Fibroblast of lung (primary cell): Measurements from ENCODE around the gene NAGPA. TPM values are rescaled to one million over a fixed set of nuclear protein-coding genes. Genes with fewer than 3 reads are reported as not detected.

Experiments
- DNase-seq, 2 donors: peaks; one replicate each; pipeline versions ENCODE4 v3.0.0 to v3.0.0-alpha.2; 2010; ENCODE audit warnings: low read depth in 2 of 2
- H2AFZ ChIP-seq: 2 replicates; pipeline ENCODE4 v1.5.1; 2012; ENCODE audit warnings: low read length, control low read depth, inconsistent platforms
- H3K27ac ChIP-seq: 2 replicates; pipeline ENCODE4 v1.5.1; 2011; ENCODE audit warnings: low read length, control low read depth; ENCODE audit not compliant: insufficient read depth
- H3K27me3 ChIP-seq: 2 replicates; pipeline ENCODE4 v1.5.1; 2011; ENCODE audit warnings: mild to moderate bottlenecking, low read length; ENCODE audit not compliant: control insufficient read depth, insufficient read depth
- H3K36me3 ChIP-seq: 2 replicates; pipeline ENCODE4 v1.5.1; 2011; ENCODE audit warnings: low read length; ENCODE audit not compliant: control insufficient read depth, insufficient read depth
- H3K4me1 ChIP-seq: 2 replicates; pipeline ENCODE4 v1.5.1; 2011; ENCODE audit warnings: low read length; ENCODE audit not compliant: control insufficient read depth, insufficient read depth; ENCODE audit errors: extremely low read depth
- H3K4me2 ChIP-seq: 2 replicates; pipeline ENCODE4 v1.5.1; 2011; ENCODE audit warnings: low read length, control low read depth; ENCODE audit not compliant: insufficient read depth; ENCODE audit errors: extremely low read depth
- H3K4me3 ChIP-seq, 4 experiments: fragments of 200-600 bp in 1 of 4; sonication (generic) in 1 of 4; replicated peaks in 1 of 4; 2 replicates each; pipeline ENCODE4 v1.5.1; 2011 to 2016; ENCODE audit warnings: low read length in 4 of 4, low read depth in 3 of 4, mild to moderate bottlenecking in 3 of 4, control low read depth in 2 of 4, inconsistent platforms in 1 of 4, mixed read lengths in 1 of 4; ENCODE audit not compliant: insufficient read depth in 1 of 4; ENCODE audit errors: control extremely low read depth in 1 of 4
- H3K79me2 ChIP-seq: 2 replicates; pipeline ENCODE4 v1.5.1; 2012; ENCODE audit warnings: mild to moderate bottlenecking, low read length, inconsistent platforms; ENCODE audit not compliant: control insufficient read depth, insufficient read depth
- H3K9ac ChIP-seq: 2 replicates; pipeline ENCODE4 v1.5.1; 2011; ENCODE audit warnings: mild to moderate bottlenecking, low read length, control low read depth; ENCODE audit not compliant: insufficient read depth
- H3K9me3 ChIP-seq: 2 replicates; pipeline ENCODE4 v1.5.1; 2012; ENCODE audit warnings: low read depth, low read length; ENCODE audit not compliant: control insufficient read depth, insufficient read depth
- H4K20me1 ChIP-seq: 2 replicates; pipeline ENCODE4 v1.5.1; 2011; ENCODE audit warnings: low read length; ENCODE audit not compliant: control insufficient read depth, insufficient read depth; ENCODE audit errors: extremely low read depth
- EZH2 ChIP-seq: IDR thresholded peaks from 2 replicates; pipeline ENCODE4 v1.5.1; 2012; ENCODE audit warnings: low read length, control low read depth, mild to moderate bottlenecking; ENCODE audit errors: missing control alignments
- polyA plus RNA-seq, 2 donors: library from polyadenylated mRNA; depleted of rRNA in 1 of 2; stranded (reverse) in 1 of 2; unstranded in 1 of 2; fragments of >200 nt; gene quantifications; 2 replicates each; pipeline ENCODE4 v1.2.1, GENCODE V29; 2011 to 2012; ENCODE audit warnings: missing spikeins in 1 of 2
- total RNA-seq: library from RNA; depleted of rRNA; stranded (reverse); fragments of >200 nt; gene quantifications from 2 replicates; pipeline ENCODE4 v1.2.1, GENCODE V29; 2014
- TF ChIP-seq, protein P1 (sequence below), 2 donors: IDR thresholded peaks in 1 of 2; conservative IDR thresholded peaks in 1 of 2; 1 replicate in 1 of 2; 2 replicates in 1 of 2; pipeline ENCODE4 v1.5.1; 2011 to 2012; ENCODE audit warnings: low read length in 2 of 2, control low read depth in 1 of 2, inconsistent platforms in 1 of 2, low read depth in 1 of 2, mild to moderate bottlenecking in 1 of 2

Gene NAGPA
- total and polyA plus RNA-seq, 2 donors (not counting 1 experiment from before 2014, with no cell fraction given), result 9.7 to 17.7 TPM

DNA sequence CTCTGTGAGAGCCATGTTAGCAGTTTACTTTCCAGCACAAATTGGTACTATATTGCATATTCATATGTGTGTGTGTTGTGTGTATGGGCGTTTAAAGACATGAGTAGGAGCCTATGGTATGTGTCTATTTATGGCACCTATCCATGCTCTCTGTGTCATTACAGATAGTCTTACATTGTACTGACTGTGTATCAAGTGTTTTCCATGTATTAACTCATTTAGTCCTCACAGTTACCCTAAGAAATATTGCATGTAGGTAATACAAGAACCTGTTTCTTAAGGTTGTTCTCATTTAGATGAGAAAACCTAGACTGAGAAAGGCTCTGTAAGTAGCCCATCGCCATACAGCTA, 39.5 kb upstream of the NAGPA start:
- peak; percentile 15 to 50 for DNase-seq
- Histone ChIP-seq H3K4me1 (peaks cover 3% of the 10 kb centered on the region), H4K20me1 (no peaks in the 10 kb centered on the region), H3K27me3 (no peaks in the 10 kb centered on the region), H3K36me3 (peaks cover 12% of the 10 kb centered on the region), H3K79me2 (peaks cover 11% of the 10 kb centered on the region), H3K4me3 (peak overlapping the region in 1 of 4 experiments; percentile 83), H3K9ac (no peak overlapping the region), H3K27ac (no peak overlapping the region), H3K4me2 (peak overlapping the region; percentile 96), H2AFZ (no peak overlapping the region), H3K9me3 (no peaks in the 10 kb centered on the region)
- no peak for TF ChIP-seq EZH2
- TF ChIP-seq, protein P1, sequence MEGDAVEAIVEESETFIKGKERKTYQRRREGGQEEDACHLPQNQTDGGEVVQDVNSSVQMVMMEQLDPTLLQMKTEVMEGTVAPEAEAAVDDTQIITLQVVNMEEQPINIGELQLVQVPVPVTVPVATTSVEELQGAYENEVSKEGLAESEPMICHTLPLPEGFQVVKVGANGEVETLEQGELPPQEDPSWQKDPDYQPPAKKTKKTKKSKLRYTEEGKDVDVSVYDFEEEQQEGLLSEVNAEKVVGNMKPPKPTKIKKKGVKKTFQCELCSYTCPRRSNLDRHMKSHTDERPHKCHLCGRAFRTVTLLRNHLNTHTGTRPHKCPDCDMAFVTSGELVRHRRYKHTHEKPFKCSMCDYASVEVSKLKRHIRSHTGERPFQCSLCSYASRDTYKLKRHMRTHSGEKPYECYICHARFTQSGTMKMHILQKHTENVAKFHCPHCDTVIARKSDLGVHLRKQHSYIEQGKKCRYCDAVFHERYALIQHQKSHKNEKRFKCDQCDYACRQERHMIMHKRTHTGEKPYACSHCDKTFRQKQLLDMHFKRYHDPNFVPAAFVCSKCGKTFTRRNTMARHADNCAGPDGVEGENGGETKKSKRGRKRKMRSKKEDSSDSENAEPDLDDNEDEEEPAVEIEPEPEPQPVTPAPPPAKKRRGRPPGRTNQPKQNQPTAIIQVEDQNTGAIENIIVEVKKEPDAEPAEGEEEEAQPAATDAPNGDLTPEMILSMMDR (conservative IDR thresholded peaks at IDR 0.05 in 1 of 2, IDR thresholded peaks at IDR 0.05 in 1 of 2; ENCODE audit: low read depth in 1 of 2, low read length in 2 of 2), result no peak

DNA sequence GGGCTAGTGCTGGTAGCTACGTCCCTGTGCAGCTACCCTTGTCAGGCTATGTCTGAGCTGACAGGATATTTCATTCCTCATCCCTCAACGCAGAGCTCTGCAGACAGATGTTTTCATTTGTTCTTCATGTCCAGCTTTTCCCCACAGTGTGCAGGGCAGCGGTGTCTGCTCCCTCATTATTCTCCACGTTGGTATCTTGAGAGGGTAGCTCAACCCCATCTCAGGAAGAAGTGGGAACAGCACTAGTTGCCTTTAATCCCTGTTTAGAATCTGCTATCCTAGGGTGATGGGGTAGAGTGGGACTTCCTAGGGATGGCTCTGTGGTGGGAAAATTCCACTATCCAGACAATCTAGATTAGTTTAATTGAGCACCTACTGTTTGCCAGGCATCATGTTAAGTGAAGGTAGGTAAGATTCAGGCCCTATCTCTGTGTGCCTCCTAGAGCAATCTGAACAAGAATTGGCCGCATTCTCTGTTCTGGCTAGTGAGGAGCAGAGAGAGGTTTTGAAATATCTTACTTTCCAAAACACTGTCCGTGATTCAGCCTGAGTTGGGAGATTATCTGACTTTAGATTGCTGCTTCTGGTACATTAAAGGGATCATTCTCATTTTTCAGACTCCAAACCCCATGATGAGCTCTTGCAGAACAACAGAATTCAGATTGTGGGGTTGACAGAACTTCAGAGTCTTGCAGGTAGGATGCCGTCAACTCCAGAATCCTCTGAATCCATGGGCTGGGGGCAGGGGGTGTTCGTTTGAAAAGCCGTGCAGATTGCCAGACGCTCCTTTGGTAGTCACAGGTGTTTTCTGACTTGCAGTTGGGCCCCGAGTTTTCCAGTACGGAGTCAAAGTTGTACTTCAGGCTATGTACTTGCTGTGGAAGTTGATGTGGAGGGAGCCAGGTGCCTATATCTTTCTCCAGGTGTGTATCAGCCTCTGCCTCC, 38.9 kb upstream of the NAGPA start:
- H2AFZ ChIP-seq, result peak overlapping the region; percentile 95
- no peak for TF ChIP-seq EZH2
- TF ChIP-seq, protein P1 (conservative IDR thresholded peaks at IDR 0.05 in 1 of 2, IDR thresholded peaks at IDR 0.05 in 1 of 2; ENCODE audit: low read depth in 1 of 2, low read length in 2 of 2), result no peak
- peak overlapping the region; percentile 70 for H3K9ac ChIP-seq
- peaks cover 11% of the 10 kb centered on the region for H3K79me2 ChIP-seq
- peak overlapping the region; percentile 83 to 97 (median 84) for H3K4me3 ChIP-seq
- no peak for DNase-seq
- H3K4me2 ChIP-seq, result peak overlapping the region; percentile 96
- H3K4me1 ChIP-seq, result peaks cover 3% of the 10 kb centered on the region
- H3K27ac ChIP-seq, result peak overlapping the region; percentile 74
- no peaks in the 10 kb centered on the region for H3K9me3 ChIP-seq
- no peaks in the 10 kb centered on the region for H4K20me1 ChIP-seq
- no peaks in the 10 kb centered on the region for H3K27me3 ChIP-seq
- H3K36me3 ChIP-seq, result peaks cover 12% of the 10 kb centered on the region

DNA sequence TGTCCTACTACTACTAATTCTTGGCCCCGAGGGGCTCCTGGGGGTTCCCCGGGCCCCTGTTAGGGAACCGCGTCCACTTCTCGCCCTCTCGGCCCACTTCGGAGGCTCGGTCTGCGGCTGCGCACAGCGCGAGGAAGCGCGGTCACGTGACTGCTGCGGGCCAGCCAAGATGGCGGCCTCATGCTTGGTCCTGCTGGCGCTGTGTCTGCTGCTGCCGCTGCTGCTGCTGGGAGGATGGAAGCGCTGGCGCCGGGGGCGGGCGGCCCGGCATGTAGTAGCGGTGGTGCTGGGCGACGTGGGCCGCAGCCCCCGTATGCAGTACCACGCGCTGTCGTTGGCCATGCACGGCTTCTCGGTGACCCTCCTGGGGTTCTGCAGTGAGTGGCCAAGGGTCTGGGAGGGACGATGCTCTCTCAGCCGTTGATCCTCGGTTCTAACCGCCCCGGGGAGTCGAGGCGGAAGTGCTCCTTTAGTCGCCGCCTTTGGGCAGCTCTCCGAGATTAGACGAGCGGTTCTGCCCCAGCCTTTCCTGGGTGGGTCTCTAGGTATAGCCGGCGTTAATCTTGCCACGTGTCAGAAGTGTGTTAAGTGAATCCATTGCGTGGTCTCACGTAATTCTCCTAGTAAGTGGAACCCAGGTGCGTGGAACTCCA, 38.1 kb upstream of the NAGPA start, which contains the start of gene ALG1:
Gene ALG1, plus strand, starts transcription at position 163 of the 653 bp plus-strand sequence. Its CDS starts 7 bp downstream, at position 170.
- Histone ChIP-seq H3K27me3 (no peaks in the 10 kb centered on the region), H3K9ac (peak within 1 kb of the TSS; percentile 70), H2AFZ (peak within 1 kb of the TSS; percentile 95), H3K9me3 (no peaks in the 10 kb centered on the region), H3K27ac (peak within 1 kb of the TSS; percentile 74), H3K4me2 (peak within 1 kb of the TSS; percentile 96), H3K79me2 (peaks cover 11% of the 10 kb centered on the region), H4K20me1 (no peaks in the 10 kb centered on the region), H3K36me3 (peaks cover 12% of the 10 kb centered on the region), H3K4me1 (peaks cover 3% of the 10 kb centered on the region), H3K4me3 (peak within 1 kb of the TSS; percentile 83 to 97 (median 84))
- TF ChIP-seq EZH2, result no peak
- TF ChIP-seq, protein P1 (conservative IDR thresholded peaks at IDR 0.05 in 1 of 2, IDR thresholded peaks at IDR 0.05 in 1 of 2; ENCODE audit: low read depth in 1 of 2, low read length in 2 of 2), result no peak
- peak; percentile 80 to 87 for DNase-seq
